HG02571 (cell line): ENCODE results near the gene OR51A7.
"Not testable (repeated sequence)": the region's sequence is repeated elsewhere in the genome, so short reads cannot be mapped to it uniquely, and the experiment has no call there.

Experiments
- ATAC-seq: cut with Tn5 transposase; IDR thresholded peaks from one replicate; pipeline ENCODE4 v1.9.1; 2021; ENCODE audit warnings: mild to moderate bottlenecking, moderate library complexity; ENCODE audit not compliant: unreplicated experiment

The OR51A7 gene

GRCh38 chr11:4947505-4947904 is 43.9 kb downstream of the OR51A7 start, which contains the start of gene OR51A4:
OR51A4 (minus strand) TSS chr11:4947605; CDS start chr11:4947100, 505 bp downstream.
- no peak for ATAC-seq

GRCh38 chr11:4955613-4956012 is 52.0 kb downstream of the OR51A7 start, which contains the start of gene OR51A2:
OR51A2 (minus strand) TSS chr11:4955713; CDS start chr11:4955713, 0 bp downstream.
- not testable (repeated sequence) for ATAC-seq

GRCh38 chr11:4957396-4957795 is 53.8 kb downstream of the OR51A7 start:
- no peak for ATAC-seq
